Activated CD4-positive, alpha-beta T cell treated with anti-CD3 and anti-CD28 coated beads for 36 hours (primary cell): Measurements from ENCODE around the gene GTPBP10. TPM values are rescaled to one million over a fixed set of nuclear protein-coding genes. Genes with fewer than 3 reads are reported as not detected.
"Not testable (repeated sequence)": the region's sequence is repeated elsewhere in the genome, so short reads cannot be mapped to it uniquely, and the experiment has no call there.

Experiments used
- ATAC-seq: fragments of 200-7000 bp; cut with Tn5 transposase; one replicate; pipeline ENCODE4 v1.10.0; 2021; ENCODE audit warnings: mild to moderate bottlenecking, moderate library complexity
- CTCF ChIA-PET: fragments of 350-600 bp; sonication (Branson Sonifier 250); formaldehyde crosslinking; loops from one replicate; lab custom pipeline; 2021; ENCODE audit warnings: antibody characterized with exemption; lab: Charles Lee
- POLR2A ChIA-PET: fragments of 350-600 bp; sonication (Branson Sonifier 250); formaldehyde crosslinking; loops from one replicate; lab custom pipeline; 2021; ENCODE audit warnings: antibody characterized with exemption, inconsistent platforms; lab: Charles Lee
- DNase-seq: peaks from one replicate; pipeline ENCODE4 v3.0.0-alpha.2; 2020
- H3K27ac Mint-ChIP-seq: one replicate; pipeline ENCODE4 v1.8.0; 2021; ENCODE audit warnings: mixed read lengths
- H3K27me3 Mint-ChIP-seq: one replicate; pipeline ENCODE4 v1.8.0; 2021; ENCODE audit warnings: mixed read lengths
- H3K36me3 Mint-ChIP-seq: one replicate; pipeline ENCODE4 v1.8.0; 2021; ENCODE audit warnings: low read depth, mixed read lengths
- H3K4me1 Mint-ChIP-seq: one replicate; pipeline ENCODE4 v1.8.0; 2021; ENCODE audit warnings: mixed read lengths
- H3K4me3 Mint-ChIP-seq: one replicate; pipeline ENCODE4 v1.8.0; 2021; ENCODE audit warnings: mild to moderate bottlenecking, moderate library complexity, mixed read lengths
- H3K9me3 Mint-ChIP-seq: one replicate; pipeline ENCODE4 v1.8.0; 2021; ENCODE audit warnings: low read depth, mixed read lengths
- intact Hi-C, 2 experiments: fragments of 100-400 bp; cut with DNase I in 1 of 2; cut with micrococcal nuclease in 1 of 2; formaldehyde crosslinking; loops; one replicate each; pipeline versions ENCODE4 v1.14.2 to v1.15.1; 2022 to 2024; cut with DNase I, micrococcal nuclease
- total RNA-seq, 2 experiments: library from RNA; stranded (reverse); gene quantifications; one replicate each; pipeline ENCODE4 v1.2.3, GENCODE V29; 2021

The GTPBP10 gene
- total RNA-seq, 2 experiments from 2014 or later: 40.8 to 42.5 TPM

DNA sequence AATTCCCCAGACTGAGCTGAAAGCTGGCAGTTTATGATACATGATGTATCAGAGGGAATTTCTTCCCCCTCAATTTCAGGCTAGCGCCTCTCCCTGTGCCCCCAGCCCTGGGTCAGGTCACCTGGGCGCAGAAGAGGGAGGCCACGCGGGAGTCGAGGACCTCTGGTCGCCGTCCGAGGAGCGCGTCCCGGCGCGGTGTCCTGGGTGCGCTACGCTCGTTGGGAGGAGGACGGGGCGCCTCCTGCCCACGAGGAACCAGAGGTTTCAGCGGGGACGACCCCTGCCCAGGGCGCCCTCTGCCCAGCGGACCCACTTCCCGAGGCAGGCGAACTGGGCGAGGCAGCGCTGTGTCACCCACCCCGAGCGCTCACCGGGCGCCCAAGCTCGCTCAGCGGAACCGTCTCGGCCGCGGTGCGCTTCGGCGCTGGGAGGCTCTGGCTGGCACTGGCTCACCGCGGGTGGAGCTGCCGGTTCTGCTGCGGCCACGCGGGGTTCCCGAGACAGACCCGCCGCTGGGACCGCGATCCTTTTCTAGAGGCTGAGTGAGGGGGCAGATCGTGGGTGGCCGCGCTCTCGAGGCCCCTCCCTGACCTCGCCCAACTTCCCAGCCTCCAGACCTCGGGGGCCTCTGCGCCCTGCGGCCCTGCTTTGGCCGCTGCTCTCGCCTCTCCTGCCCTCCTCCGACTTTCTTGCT, 25.6 kb upstream of the GTPBP10 start, which contains the start of gene FAM237B:
Gene FAM237B, minus strand, starts transcription at position 504 of the 694 bp plus-strand sequence. CDS start 1,556 bp downstream, outside the sequence.
- peak; percentile 25 for DNase-seq
- Mint-ChIP-seq H3K27me3 (peaks cover 49% of the 10 kb centered on the region), H3K9me3 (no peaks in the 10 kb centered on the region), H3K4me1 (peaks cover 8% of the 10 kb centered on the region), H3K36me3 (no peaks in the 10 kb centered on the region), H3K27ac (no peak within 1 kb of the TSS), H3K4me3 (peak within 1 kb of the TSS; percentile 18)
- ATAC-seq: peak; percentile 44
- POLR2A ChIA-PET: no interaction called here
- CTCF ChIA-PET: interaction anchor here (0.5 to 2.5 kb wide), 3 partner anchors 9 to 40 kb away, joined by 3 to 9 read pairs (median 3); no protein-coding TSS in a partner anchor
- intact Hi-C loops: no loop called here

GRCh38 chr7:90322837-90323236, 23.7 kb upstream of the GTPBP10 start:
- H3K36me3 Mint-ChIP-seq: no peaks in the 10 kb centered on the region
- peaks cover 40% of the 10 kb centered on the region for H3K27me3 Mint-ChIP-seq
- H3K4me3 Mint-ChIP-seq: no peak overlapping the region
- intact Hi-C loops: no loop called here
- ChIA-PET CTCF (interaction anchor here (2.5 kb wide), 1 partner anchor 11 kb away, joined by 9 read pairs; no protein-coding TSS in a partner anchor), POLR2A (no interaction called here)
- no peaks in the 10 kb centered on the region for H3K9me3 Mint-ChIP-seq
- ATAC-seq (no peak), DNase-seq (no peak)
- H3K27ac Mint-ChIP-seq: no peak overlapping the region
- peaks cover 8% of the 10 kb centered on the region for H3K4me1 Mint-ChIP-seq

GRCh38 chr7:90326500-90326899, 20.0 kb upstream of the GTPBP10 start:
- POLR2A ChIA-PET: no interaction called here
- Mint-ChIP-seq H3K4me1 (peaks cover 1% of the 10 kb centered on the region), H3K27me3 (peaks cover 25% of the 10 kb centered on the region), H3K36me3 (no peaks in the 10 kb centered on the region), H3K9me3 (no peaks in the 10 kb centered on the region), H3K4me3 (no peak overlapping the region), H3K27ac (no peak overlapping the region)
- CTCF ChIA-PET: no interaction called here
- ATAC-seq (no peak), DNase-seq (no peak)
- intact Hi-C loops: no loop called here

- no peaks in the 10 kb centered on the region for H3K4me1 Mint-ChIP-seq
- DNase-seq: no peak
- H3K27me3 Mint-ChIP-seq: peaks cover 4% of the 10 kb centered on the region
- H3K4me3 Mint-ChIP-seq: no peak overlapping the region
- no peak overlapping the region for H3K27ac Mint-ChIP-seq
- ATAC-seq: no peak
- intact Hi-C loops: no loop called here
- no peaks in the 10 kb centered on the region for H3K36me3 Mint-ChIP-seq
- POLR2A ChIA-PET: no interaction called here
- H3K9me3 Mint-ChIP-seq: no peaks in the 10 kb centered on the region
- CTCF ChIA-PET: no interaction called here
Observed at GRCh38 chr7:90334193-90334843, 12.2 kb upstream of the GTPBP10 start.

DNA sequence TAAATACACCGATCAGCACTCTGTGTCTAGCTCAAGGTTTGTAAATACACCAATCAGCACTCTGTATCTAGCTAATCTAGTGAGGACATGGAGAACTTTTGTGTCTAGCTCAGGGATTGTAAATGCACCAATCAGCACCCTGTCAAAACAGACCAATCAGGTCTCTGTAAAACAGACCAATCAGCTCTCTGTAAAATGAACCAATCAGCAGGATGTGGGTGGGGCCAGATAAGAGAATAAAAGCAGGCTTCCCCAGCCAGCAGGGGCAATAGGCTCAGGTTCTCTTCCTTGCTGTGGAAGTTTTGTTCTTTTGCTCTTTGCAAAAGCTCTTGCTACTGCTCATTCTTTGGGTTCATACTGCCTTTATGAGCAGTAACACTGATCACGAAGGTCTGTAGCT, 11.6 kb upstream of the GTPBP10 start:
- CTCF ChIA-PET, H3K36me3 Mint-ChIP-seq, H3K4me3 Mint-ChIP-seq, POLR2A ChIA-PET, H3K27ac Mint-ChIP-seq, H3K9me3 Mint-ChIP-seq, DNase-seq, H3K27me3 Mint-ChIP-seq, ATAC-seq, H3K4me1 Mint-ChIP-seq, intact Hi-C loops: not testable (repeated sequence)

DNA sequence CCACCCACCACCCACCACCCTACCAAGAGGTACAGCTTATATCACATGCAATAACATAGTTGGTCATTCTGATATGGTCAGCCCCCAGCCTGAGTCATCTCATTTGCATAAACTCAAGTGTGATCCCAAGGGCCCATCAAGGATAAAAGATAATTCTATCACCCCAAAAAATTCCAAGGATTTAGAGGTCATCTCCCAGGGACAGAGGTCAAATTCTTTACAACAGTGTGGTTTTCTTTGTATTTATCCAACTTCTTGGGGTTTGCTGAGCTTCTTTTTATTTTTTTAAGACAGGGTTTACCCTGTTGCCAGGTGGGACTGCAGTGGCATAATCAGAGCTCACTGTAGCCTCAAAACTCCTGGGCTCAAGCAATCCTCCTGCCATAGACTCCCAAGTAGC, 9.4 kb upstream of the GTPBP10 start:
- Mint-ChIP-seq H3K27me3 (no peaks in the 10 kb centered on the region), H3K4me3 (no peak overlapping the region), H3K4me1 (no peaks in the 10 kb centered on the region), H3K36me3 (no peaks in the 10 kb centered on the region), H3K9me3 (no peaks in the 10 kb centered on the region), H3K27ac (no peak overlapping the region)
- CTCF ChIA-PET: interaction anchor here (0.8 to 1.9 kb wide), 2 partner anchors 9 to 94 kb away, joined by 3 to 5 read pairs; no protein-coding TSS in a partner anchor
- POLR2A ChIA-PET: no interaction called here
- DNase-seq (no peak), ATAC-seq (no peak)
- intact Hi-C loops: no loop called here

- POLR2A ChIA-PET: no interaction called here
- CTCF ChIA-PET: interaction anchor here (0.6 to 2.2 kb wide), 6 partner anchors 9 to 191 kb away, joined by 3 to 5 read pairs (median 3); partner anchors contain the start of gene CLDN12
- intact Hi-C loops: loop anchor here (5.0 to 10.0 kb wide), 5 partner anchors 98 to 1600 kb away; partner anchors contain the start of genes AKAP9 (in 1 of the 2), CDK14 (in 1 of the 2), CFAP69 (in 1 of the 2) and FZD1 (in 1 of the 2)
- peak overlapping the region; percentile 94 for H3K27ac Mint-ChIP-seq
- ATAC-seq (no peak), DNase-seq (no peak)
- H3K9me3 Mint-ChIP-seq: peaks cover 2% of the 10 kb centered on the region
- peaks cover 16% of the 10 kb centered on the region for H3K36me3 Mint-ChIP-seq
- H3K4me1 Mint-ChIP-seq: peaks cover 28% of the 10 kb centered on the region
- no peaks in the 10 kb centered on the region for H3K27me3 Mint-ChIP-seq
- peak overlapping the region; percentile 92 for H3K4me3 Mint-ChIP-seq
Observed at GRCh38 chr7:90345016-90345415, 1.5 kb upstream of the GTPBP10 start.

DNA sequence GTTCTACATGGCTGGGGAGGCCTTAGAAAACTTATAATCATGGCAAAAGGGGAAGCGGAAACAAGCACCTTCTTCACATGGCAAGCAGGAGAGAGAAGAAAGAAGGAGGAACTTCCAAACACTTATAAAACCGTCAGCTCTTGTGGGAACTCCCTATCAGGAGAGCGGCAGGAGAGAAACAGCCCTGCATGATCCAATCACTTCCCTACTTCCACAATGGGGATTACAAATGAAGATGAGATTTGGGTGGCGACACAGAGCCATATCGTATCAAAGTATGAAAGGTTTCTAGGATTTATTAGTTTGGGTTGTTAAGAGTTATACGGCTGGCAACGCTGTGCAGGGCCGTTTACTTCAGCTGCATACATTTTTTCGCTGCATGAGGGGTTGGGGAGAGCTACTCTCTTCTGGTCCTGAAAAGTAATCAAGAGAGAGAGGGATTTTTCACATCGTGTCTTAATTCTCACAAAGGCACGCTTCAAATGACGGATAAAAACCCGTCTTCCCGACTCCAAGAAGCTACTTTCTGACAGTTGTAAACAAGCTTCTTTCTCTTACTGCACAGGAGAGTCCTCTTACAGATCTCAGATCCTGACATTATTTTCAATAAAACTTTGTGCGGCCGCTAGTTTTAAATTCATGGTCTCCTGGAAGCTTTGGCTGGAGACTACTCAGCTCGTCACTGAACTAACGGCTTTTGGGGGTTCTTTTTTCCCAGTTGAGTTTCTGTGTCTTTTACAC, 751 bp upstream of the GTPBP10 start:
- ATAC-seq (peak; percentile 19), DNase-seq (peak; percentile 17)
- CTCF ChIA-PET: interaction anchor here (0.5 to 2.2 kb wide), 10 partner anchors 9 to 1479 kb away, joined by 3 to 6 read pairs (median 4); no protein-coding TSS in a partner anchor
- H3K36me3 Mint-ChIP-seq: peaks cover 24% of the 10 kb centered on the region
- H3K27ac Mint-ChIP-seq: peak overlapping the region; percentile 94
- H3K9me3 Mint-ChIP-seq: peaks cover 2% of the 10 kb centered on the region
- intact Hi-C loops: loop anchor here (1.0 to 10.0 kb wide), 10 partner anchors 58 to 1789 kb away; partner anchors contain the start of genes CFAP69 (in 2 of the 2), CLDN12 (in 2 of the 2), AKAP9 (in 1 of the 2) and CDK14 (in 1 of the 2)
- H3K4me3 Mint-ChIP-seq: peak overlapping the region; percentile 92
- peaks cover 34% of the 10 kb centered on the region for H3K4me1 Mint-ChIP-seq
- POLR2A ChIA-PET: no interaction called here
- H3K27me3 Mint-ChIP-seq: no peaks in the 10 kb centered on the region

GRCh38 chr7:90347759-90348158, 1.2 kb downstream of the GTPBP10 start:
- ChIA-PET CTCF (interaction anchor here (0.6 kb wide), 1 partner anchor 15 kb away, joined by 3 read pairs; no protein-coding TSS in a partner anchor), POLR2A (no interaction called here)
- Mint-ChIP-seq H3K4me1 (peaks cover 42% of the 10 kb centered on the region), H3K27me3 (no peaks in the 10 kb centered on the region), H3K4me3 (peak overlapping the region; percentile 92), H3K9me3 (peaks cover 2% of the 10 kb centered on the region), H3K27ac (peak overlapping the region; percentile 94), H3K36me3 (peaks cover 32% of the 10 kb centered on the region)
- no peak for DNase-seq
- ATAC-seq: no peak
- intact Hi-C loops: loop anchor here (2.0 to 10.0 kb wide), 6 partner anchors 100 to 1597 kb away; partner anchors contain the start of genes AKAP9 (in 1 of the 2), CDK14 (in 1 of the 2), CFAP69 (in 1 of the 2) and FZD1 (in 1 of the 2)

GRCh38 chr7:90349305-90349704, 2.8 kb downstream of the GTPBP10 start:
- ChIA-PET POLR2A (no interaction called here), CTCF (no interaction called here)
- H3K4me1 Mint-ChIP-seq: peaks cover 43% of the 10 kb centered on the region
- H3K9me3 Mint-ChIP-seq: peaks cover 2% of the 10 kb centered on the region
- no peaks in the 10 kb centered on the region for H3K27me3 Mint-ChIP-seq
- no peak overlapping the region for H3K27ac Mint-ChIP-seq
- H3K4me3 Mint-ChIP-seq: no peak overlapping the region
- peaks cover 35% of the 10 kb centered on the region for H3K36me3 Mint-ChIP-seq
- DNase-seq (no peak), ATAC-seq (no peak)
- intact Hi-C loops: loop anchor here (5.0 to 10.0 kb wide), 5 partner anchors 102 to 1595 kb away; partner anchors contain the start of genes AKAP9 (in 1 of the 2), CDK14 (in 1 of the 2), CFAP69 (in 1 of the 2) and FZD1 (in 1 of the 2)
